SK-N-SH treated with all-trans-retinoic acid at 6 μM for 48 hours (cell line): ENCODE measurements around the gene CABP7.

Experiments
- ATAC-seq: fragments of 200-7000 bp; cut with Tn5 transposase; 3 replicates; pipeline ENCODE4 v1.9.1; 2020; ENCODE audit warnings: mild to moderate bottlenecking, moderate library complexity
- ARNTL ChIP-seq: fragments of 450-650 bp; formaldehyde crosslinking; IDR thresholded peaks from 2 replicates; pipeline ENCODE4 v1.5.0; 2020; ENCODE audit warnings: low read depth, mild to moderate bottlenecking, moderate library complexity, borderline replicate concordance
- BACH2 ChIP-seq: fragments of 250-450 bp; sonication (Bioruptor Pico); IDR thresholded peaks from 2 replicates; pipeline ENCODE4 v1.9.0; 2021; ENCODE audit warnings: mild to moderate bottlenecking, borderline replicate concordance
- CREB5 ChIP-seq: fragments of 250-450 bp; sonication (Bioruptor Pico); IDR thresholded peaks from 2 replicates; pipeline ENCODE4 v1.5.1; 2020; ENCODE audit warnings: low read depth, mild to moderate bottlenecking, moderate library complexity
- CSDC2 ChIP-seq: fragments of 250-450 bp; sonication (Bioruptor Pico); IDR thresholded peaks from 2 replicates; pipeline ENCODE4 v1.5.0; 2020; ENCODE audit warnings: mild to moderate bottlenecking, moderate library complexity
- CSRNP3 ChIP-seq: fragments of 250-450 bp; sonication (Bioruptor Pico); IDR thresholded peaks from 2 replicates; pipeline ENCODE4 v1.5.1; 2021; ENCODE audit warnings: mild to moderate bottlenecking, moderate library complexity
- ESRRG ChIP-seq: fragments of 250-450 bp; sonication (Bioruptor Pico); IDR thresholded peaks from 2 replicates; pipeline ENCODE4 v1.6.1; 2021; ENCODE audit warnings: mild to moderate bottlenecking
- GLIS3 ChIP-seq: fragments of 250-450 bp; sonication (Bioruptor Pico); IDR thresholded peaks from 2 replicates; pipeline ENCODE4 v1.5.0; 2020; ENCODE audit warnings: mild to moderate bottlenecking, moderate library complexity
- ISL1 ChIP-seq: fragments of 250-450 bp; sonication (Bioruptor Pico); IDR thresholded peaks from 2 replicates; pipeline ENCODE4 v2.1.2; 2022; ENCODE audit warnings: mild to moderate bottlenecking, moderate library complexity
- POU6F1 ChIP-seq: fragments of 250-450 bp; sonication (Bioruptor Pico); IDR thresholded peaks from 2 replicates; pipeline ENCODE4 v1.8.0; 2021; ENCODE audit warnings: low read depth, mild to moderate bottlenecking, moderate library complexity, borderline replicate concordance
- PPARA ChIP-seq: fragments of 250-450 bp; sonication (Bioruptor Pico); IDR thresholded peaks from 2 replicates; pipeline ENCODE4 v1.5.0; 2020; ENCODE audit warnings: mild to moderate bottlenecking, borderline replicate concordance
- RARB ChIP-seq: fragments of 250-450 bp; sonication (Bioruptor Pico); IDR thresholded peaks from 2 replicates; pipeline ENCODE4 v1.8.0; 2021; ENCODE audit warnings: mild to moderate bottlenecking, moderate library complexity
- SNAI2 ChIP-seq: fragments of 250-450 bp; sonication (Bioruptor Pico); IDR thresholded peaks from 2 replicates; pipeline ENCODE4 v1.5.0; 2020; ENCODE audit warnings: mild to moderate bottlenecking, moderate library complexity
- TCF4 ChIP-seq: fragments of 250-450 bp; sonication (Bioruptor Pico); IDR thresholded peaks from 2 replicates; pipeline ENCODE4 v1.8.0; 2021; ENCODE audit warnings: mild to moderate bottlenecking, moderate library complexity, borderline replicate concordance
- TOX ChIP-seq: fragments of 250-450 bp; sonication (Bioruptor Pico); IDR thresholded peaks from 2 replicates; pipeline ENCODE4 v1.8.0; 2021; ENCODE audit warnings: mild to moderate bottlenecking, moderate library complexity, borderline replicate concordance
- TSHZ2 ChIP-seq: fragments of 250-450 bp; sonication (Bioruptor Pico); IDR thresholded peaks from 2 replicates; pipeline ENCODE4 v1.5.0; 2020; ENCODE audit warnings: mild to moderate bottlenecking, moderate library complexity
- ZC3H10 ChIP-seq: fragments of 250-450 bp; sonication (Bioruptor Pico); IDR thresholded peaks from 2 replicates; pipeline ENCODE4 v1.5.1; 2021; ENCODE audit warnings: mild to moderate bottlenecking, moderate library complexity
- ZFP30 ChIP-seq: fragments of 450-650 bp; formaldehyde crosslinking; IDR thresholded peaks from 2 replicates; pipeline ENCODE4 v1.5.0; 2022; ENCODE audit warnings: mild to moderate bottlenecking, moderate library complexity
- ZNF565 ChIP-seq: fragments of 450-650 bp; formaldehyde crosslinking; conservative IDR thresholded peaks from 2 replicates; pipeline ENCODE4 v1.5.0; 2020; ENCODE audit warnings: low read depth, mild to moderate bottlenecking, moderate library complexity
- ZNF70 ChIP-seq: fragments of 450-650 bp; formaldehyde crosslinking; IDR thresholded peaks from 2 replicates; pipeline ENCODE4 v1.5.0; 2020; ENCODE audit warnings: mild to moderate bottlenecking, moderate library complexity
- ZNF8 ChIP-seq: fragments of 450-650 bp; formaldehyde crosslinking; IDR thresholded peaks from 2 replicates; pipeline ENCODE4 v1.5.0; 2020; ENCODE audit warnings: mild to moderate bottlenecking, moderate library complexity

Gene CABP7

GRCh38 chr22:29755889-29756288 is 36.1 kb downstream of the CABP7 start:
- TF ChIP-seq CREB5 (CRISPR knock-in tag) (no peak), PPARA (CRISPR knock-in tag) (no peak), ZNF565 (no peak), CSRNP3 (CRISPR knock-in tag) (no peak), TCF4 (CRISPR knock-in tag) (no peak), RARB (no peak), ARNTL (CRISPR knock-in tag) (no peak), POU6F1 (no peak), ZC3H10 (CRISPR knock-in tag) (no peak), ZNF70 (CRISPR knock-in tag) (no peak), ZFP30 (no peak), BACH2 (no peak), ESRRG (CRISPR knock-in tag) (no peak), ZNF8 (CRISPR knock-in tag) (no peak), TOX (CRISPR knock-in tag) (no peak), ISL1 (CRISPR knock-in tag) (no peak), GLIS3 (CRISPR knock-in tag) (no peak), TSHZ2 (CRISPR knock-in tag) (no peak), SNAI2 (CRISPR knock-in tag) (no peak)
- ATAC-seq, result no peak

- TF ChIP-seq ZC3H10 (CRISPR knock-in tag), result no peak
- TF ChIP-seq BACH2, result no peak
- ATAC-seq, result no peak
Measured at GRCh38 chr22:29756341-29756740, 36.5 kb downstream of the CABP7 start.

- no peak for TF ChIP-seq GLIS3 (CRISPR knock-in tag)
- no peak for ATAC-seq
Measured at GRCh38 chr22:29757096-29757495, 37.3 kb downstream of the CABP7 start.

GRCh38 chr22:29758068-29758622 is 38.3 kb downstream of the CABP7 start:
- no peak for ATAC-seq
- TF ChIP-seq ZNF70 (CRISPR knock-in tag) (no peak), ZNF8 (CRISPR knock-in tag) (no peak), ARNTL (CRISPR knock-in tag) (no peak), TSHZ2 (CRISPR knock-in tag) (no peak), CSDC2 (CRISPR knock-in tag) (no peak), CSRNP3 (CRISPR knock-in tag) (no peak), TOX (CRISPR knock-in tag) (no peak), GLIS3 (CRISPR knock-in tag) (no peak), ESRRG (CRISPR knock-in tag) (no peak), SNAI2 (CRISPR knock-in tag) (no peak), ZC3H10 (CRISPR knock-in tag) (no peak)
